GM18870 (cell line): ENCODE measurements around the gene DIAPH2.
A peak's percentile ranks its signal among the peaks of the same experiment; 100 is the strongest.
"Not testable (repeated sequence)": the region's sequence is repeated elsewhere in the genome, so short reads cannot be mapped to it uniquely, and the experiment has no call there.

Source experiments
- ATAC-seq: cut with Tn5 transposase; IDR thresholded peaks from one replicate; pipeline ENCODE4 v1.9.1; 2021; ENCODE audit warnings: moderate library complexity; ENCODE audit not compliant: unreplicated experiment

DIAPH2 gene

GRCh38 chrX:96684339-96685209, at the start of gene DIAPH2:
Gene DIAPH2, plus strand, starts transcription at chrX:96684842.
- ATAC-seq = peak; percentile 81

DNA sequence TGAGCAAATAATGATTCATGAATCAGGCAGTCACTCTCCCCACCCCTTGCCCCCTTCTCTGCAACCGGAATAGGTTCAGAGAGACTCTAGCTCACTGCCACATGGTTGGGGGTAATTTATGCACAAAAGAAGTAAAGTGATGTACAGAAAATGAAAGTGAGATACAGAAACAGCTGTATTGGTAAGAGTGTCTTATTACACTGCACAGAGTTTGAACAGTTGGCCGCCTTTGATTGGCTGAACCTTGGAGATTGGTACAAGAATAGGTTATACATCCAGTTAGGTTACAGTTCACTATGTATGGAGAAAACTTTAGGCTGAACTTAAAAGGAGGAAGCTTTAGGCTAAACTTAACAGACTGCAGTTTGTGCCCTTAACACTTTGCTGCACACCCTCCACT, 34.6 kb upstream of the DIAPH2 start:
- peak; percentile 56 for ATAC-seq

DNA sequence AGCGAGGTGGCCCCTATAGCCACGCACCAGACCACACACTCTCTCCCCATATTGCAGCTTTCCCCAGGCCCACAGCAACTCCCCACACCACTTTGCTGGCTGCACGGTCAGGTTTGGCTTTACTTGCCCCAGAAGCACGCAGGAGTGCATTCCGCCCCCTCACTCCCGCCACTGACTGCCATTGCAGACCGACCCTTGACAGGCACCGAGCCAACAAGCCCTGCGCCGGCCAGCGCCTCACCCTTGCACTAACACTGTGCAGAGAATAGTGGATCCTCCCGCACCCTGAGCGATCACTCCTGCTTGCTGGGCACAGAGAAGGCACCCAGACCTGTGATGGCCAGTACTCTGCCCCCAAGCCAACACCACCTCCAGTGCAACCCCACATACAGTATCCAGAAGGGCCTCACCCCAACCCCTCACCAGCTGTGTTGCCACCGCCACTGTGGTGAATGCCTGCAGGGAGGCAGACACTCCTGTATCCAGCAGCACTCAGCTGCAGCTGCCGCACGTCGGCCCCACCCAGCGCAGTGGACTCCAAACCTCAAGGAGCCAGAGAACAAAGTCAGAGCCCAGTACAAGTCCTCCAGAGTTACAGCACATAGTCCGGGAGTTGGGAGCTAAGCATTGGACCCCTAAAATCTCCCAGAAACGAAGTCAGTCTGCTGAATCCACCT, 28.6 kb upstream of the DIAPH2 start:
- no peak for ATAC-seq

DNA sequence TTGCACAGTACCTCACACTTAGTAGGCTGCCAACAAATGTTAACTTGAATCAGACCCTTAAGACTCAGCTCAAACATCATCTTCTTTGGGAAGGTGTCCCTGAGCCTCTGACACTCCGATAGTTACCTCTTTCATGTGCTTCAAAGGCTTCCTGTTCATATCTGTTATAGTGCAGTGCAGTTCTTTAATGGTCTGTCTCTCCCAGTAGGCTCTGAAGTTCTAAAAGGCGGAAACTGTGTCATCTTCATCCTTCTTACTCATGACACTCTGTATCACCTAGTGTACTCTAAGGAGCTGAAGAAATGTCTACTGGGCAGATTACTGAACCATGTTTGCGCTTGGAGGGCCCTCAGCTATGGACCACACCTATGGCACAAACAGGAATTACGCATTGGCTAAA, 2.1 kb upstream of the DIAPH2 start:
- ATAC-seq = no peak

GRCh38 chrX:96683997-96684338, 674 bp upstream of the DIAPH2 start:
- no peak for ATAC-seq

GRCh38 chrX:96685210-96686099, 813 bp downstream of the DIAPH2 start:
- peak; percentile 14 for ATAC-seq

DNA sequence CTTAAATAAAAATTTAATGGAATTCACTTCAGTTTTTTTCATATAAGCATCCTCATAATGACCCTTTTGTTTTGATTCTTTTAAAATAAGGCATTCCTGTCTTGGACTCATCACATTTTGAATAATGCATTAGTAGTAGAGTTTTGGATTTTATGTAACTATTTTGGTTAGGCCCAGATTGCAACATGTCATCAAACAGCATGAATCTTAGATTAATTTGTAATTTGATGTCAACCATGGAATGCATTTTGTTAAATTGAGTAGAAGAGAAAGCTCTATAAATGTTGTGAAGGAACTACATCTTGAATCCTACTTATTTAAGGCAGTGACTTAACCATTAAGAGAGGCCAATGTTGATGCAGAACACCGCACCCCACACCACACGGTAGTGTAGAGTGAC, 3.1 kb downstream of the DIAPH2 start:
- ATAC-seq = no peak

DNA sequence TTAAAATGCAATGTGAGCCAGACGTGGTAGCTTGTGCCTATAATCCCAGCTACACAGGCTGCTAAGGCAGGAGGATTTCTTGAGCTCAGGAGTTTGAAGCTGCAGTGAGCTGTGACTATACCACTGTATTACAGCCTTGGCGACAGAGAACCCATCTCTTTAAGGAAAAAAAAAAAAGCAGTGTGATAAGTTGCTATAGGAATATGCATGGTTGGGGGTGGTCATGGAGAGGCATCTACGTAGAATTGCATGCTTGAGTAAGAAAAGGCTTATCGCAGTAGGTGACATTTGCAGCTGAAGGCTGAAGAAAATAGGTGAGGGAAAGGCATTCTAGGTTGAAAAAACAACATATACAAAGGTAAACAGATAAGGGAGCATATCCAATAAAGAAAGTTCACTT, 4.1 kb downstream of the DIAPH2 start:
- no peak for ATAC-seq

GRCh38 chrX:96689991-96690390, 5.3 kb downstream of the DIAPH2 start:
- ATAC-seq = no peak

GRCh38 chrX:96692454-96692853, 7.8 kb downstream of the DIAPH2 start:
- no peak for ATAC-seq

GRCh38 chrX:96692890-96693289, 8.2 kb downstream of the DIAPH2 start:
- ATAC-seq = no peak

GRCh38 chrX:96693407-96693806, 8.8 kb downstream of the DIAPH2 start:
- ATAC-seq = no peak

DNA sequence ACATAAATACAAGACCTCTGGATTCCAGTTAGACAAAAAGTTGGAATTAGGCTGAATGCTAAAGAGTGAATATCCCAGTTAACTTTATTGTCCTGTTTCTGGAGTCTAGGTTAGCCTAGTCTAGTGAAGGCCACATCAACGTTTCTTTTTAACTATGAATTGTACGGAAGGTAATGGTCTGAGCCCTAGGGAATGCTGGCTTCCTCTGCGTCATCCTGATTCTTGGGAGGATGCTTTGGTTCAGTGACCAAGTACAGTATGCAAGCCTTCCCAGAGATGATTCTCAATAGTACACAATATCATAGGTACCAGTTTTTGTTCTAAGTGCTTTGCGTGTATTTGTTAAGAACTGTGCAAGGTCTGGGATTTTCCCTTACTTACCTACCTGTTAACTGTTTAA, 11.8 kb downstream of the DIAPH2 start:
- no peak for ATAC-seq

- ATAC-seq = no peak
Observed at GRCh38 chrX:96700625-96701024, 16.0 kb downstream of the DIAPH2 start.

DNA sequence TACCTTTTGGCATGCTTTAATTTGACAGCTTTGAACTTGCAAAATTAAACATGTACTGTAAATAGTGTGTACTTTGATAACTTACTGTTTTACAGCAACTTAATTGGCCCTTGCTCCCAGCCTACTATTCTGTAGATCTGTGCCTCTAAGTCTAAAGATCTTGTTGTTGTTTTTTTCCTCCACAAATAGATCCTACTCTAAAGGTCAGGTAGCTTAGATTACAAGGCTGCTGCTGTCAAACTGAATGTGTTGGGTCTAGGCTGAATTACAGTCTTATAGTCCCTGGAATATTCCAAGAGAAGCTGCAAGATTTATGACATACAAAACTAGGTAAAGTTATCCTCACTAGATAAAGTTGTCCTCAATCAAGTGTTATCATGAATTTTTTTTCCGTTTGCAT, 18.7 kb downstream of the DIAPH2 start:
- no peak for ATAC-seq

DNA sequence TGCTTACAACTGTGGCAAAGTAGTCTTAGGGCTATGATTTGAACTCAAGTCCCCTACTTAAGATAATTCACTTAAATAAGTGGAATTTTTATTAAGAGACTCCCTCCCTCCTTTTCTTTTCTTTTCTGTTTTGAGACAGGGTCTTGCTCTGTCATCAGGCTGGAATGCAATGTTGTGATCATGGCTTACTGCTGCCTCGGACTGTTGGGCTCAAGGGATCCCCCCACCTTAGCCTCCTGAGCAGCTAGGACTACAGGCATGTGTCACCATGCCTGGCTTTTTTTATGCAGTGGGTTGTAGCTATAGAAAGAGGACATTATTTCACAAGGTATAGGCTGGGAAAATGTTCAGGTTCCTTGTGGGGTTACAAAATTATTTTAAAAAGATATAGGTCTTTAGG, 19.2 kb downstream of the DIAPH2 start:
- ATAC-seq = no peak

GRCh38 chrX:96704629-96705028, 20.0 kb downstream of the DIAPH2 start:
- ATAC-seq = no peak

DNA sequence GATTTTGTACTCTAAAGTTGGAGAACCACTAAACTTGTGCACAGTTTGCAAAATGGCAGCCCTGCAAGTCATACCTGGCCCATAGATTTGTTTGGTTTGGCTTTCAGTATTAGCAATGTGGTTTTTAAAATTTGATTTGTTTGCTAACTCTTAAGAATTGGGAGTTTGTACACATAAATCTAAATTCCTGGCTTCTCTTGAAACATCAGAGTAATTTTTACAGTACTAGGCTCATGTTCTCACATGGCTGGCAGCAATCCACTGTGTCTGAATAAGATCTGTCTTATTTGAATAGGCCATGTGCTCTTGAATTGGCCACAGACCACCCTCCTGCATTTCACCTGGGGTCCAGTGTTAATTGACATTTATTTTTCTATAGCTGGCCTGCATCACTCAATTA, 21.3 kb downstream of the DIAPH2 start:
- ATAC-seq = no peak

DNA sequence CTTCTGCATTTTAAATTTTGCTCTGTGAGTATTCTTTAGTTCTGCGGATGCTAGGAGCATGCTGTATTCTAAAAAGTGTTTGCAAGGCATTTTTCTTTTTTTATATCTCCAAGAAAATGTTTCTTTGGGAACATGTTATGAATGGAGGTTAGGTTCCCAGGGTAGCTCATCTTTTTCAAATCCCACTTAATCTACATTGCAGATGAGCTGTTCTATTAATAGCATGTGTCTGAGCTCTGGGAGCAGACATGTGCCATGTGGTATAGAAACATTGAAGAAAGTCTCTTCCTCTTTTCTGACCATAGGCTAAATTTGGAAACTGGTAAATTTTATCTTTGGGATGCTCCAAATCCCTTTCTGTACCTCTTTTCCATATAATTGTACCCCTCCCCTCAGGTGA, 23.2 kb downstream of the DIAPH2 start:
- ATAC-seq = no peak

- no peak for ATAC-seq
Observed at GRCh38 chrX:96710031-96710430, 25.4 kb downstream of the DIAPH2 start.

DNA sequence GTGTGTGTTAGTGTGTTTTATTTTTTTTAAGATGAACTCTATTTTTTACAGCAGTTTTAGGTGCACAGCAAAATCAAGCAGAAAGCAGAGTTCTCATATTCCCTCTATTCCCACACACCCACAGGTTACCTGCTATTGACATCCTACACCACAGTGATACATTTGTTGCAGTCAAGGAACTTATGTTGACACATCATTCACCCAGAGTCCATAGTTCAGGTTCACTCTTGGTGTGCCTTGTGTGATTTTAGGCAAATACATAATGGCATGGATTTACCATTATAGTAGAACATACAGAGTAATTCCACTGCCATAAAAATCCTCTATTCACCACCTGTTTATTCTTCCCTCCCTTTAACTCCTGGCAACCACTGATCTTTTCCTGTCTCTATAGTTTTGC, 28.7 kb downstream of the DIAPH2 start:
- ATAC-seq = no peak

DNA sequence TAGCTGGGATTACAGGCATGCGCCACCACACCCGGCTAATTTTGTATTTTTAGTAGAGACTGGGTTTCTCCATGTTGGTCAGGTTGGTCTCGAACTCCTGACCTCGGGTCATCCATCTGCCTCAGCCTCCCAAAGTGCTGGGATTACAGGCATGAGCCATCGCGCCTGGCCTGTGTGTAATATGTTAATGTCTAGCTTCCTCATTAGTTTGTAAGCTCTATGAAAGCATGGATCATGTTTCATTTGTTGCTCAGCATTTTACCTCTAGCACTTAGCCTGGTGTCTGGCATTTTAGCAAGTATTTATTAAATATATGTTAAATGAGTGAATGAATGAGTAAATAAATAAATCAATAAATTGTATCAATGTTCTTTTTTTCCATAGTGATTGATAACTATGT, 29.8 kb downstream of the DIAPH2 start:
- not testable (repeated sequence) for ATAC-seq
